ENCODE results near the gene SLC17A1.

DNA sequence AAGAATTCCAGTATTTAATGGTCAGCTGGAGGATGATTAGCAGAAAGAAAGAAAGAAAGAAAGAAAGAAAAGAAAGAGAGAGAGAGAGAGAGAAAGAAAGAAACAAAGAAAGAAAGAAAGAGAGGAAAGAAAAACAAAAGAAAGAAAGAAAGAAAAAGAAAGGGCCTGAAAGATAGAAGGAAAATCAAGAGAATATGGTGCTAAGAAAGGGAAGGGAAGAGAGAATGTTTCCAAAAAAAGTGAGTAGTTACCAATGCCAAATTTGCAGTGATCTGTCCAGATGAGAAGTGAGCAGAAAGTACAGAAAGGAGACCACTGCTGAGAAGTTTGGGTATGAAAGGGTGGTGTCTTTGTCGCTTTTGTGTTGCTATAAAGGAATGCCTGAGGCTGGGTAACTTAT, 50.7 kb downstream of the SLC17A1 start:
- TF ChIP-seq, protein P1, sequence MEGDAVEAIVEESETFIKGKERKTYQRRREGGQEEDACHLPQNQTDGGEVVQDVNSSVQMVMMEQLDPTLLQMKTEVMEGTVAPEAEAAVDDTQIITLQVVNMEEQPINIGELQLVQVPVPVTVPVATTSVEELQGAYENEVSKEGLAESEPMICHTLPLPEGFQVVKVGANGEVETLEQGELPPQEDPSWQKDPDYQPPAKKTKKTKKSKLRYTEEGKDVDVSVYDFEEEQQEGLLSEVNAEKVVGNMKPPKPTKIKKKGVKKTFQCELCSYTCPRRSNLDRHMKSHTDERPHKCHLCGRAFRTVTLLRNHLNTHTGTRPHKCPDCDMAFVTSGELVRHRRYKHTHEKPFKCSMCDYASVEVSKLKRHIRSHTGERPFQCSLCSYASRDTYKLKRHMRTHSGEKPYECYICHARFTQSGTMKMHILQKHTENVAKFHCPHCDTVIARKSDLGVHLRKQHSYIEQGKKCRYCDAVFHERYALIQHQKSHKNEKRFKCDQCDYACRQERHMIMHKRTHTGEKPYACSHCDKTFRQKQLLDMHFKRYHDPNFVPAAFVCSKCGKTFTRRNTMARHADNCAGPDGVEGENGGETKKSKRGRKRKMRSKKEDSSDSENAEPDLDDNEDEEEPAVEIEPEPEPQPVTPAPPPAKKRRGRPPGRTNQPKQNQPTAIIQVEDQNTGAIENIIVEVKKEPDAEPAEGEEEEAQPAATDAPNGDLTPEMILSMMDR (IDR thresholded peaks at IDR 0.05): no peak
- TF ChIP-seq POLR2A (IDR thresholded peaks at IDR 0.05): no peak

Data from uterus (tissue), 2 donors.